H1 (cell line): ENCODE data around the gene WWP2. TPM values are rescaled to one million over a fixed set of nuclear protein-coding genes. Genes with fewer than 3 reads are reported as not detected.

ENCODE experiments used
- CTCF ChIA-PET: fragments of 300-600 bp; sonication (Branson Sonifier 250); formaldehyde crosslinking; loops from one replicate; lab custom pipeline; 2021; ENCODE audit not compliant: partially characterized antibody; lab: Charles Lee
- POLR2A ChIA-PET: fragments of 300-600 bp; sonication (Branson Sonifier 250); formaldehyde crosslinking; loops from one replicate; lab custom pipeline; 2021; ENCODE audit warnings: inconsistent platforms; ENCODE audit not compliant: partially characterized antibody; lab: Charles Lee
- DNase-seq, 2 experiments: peaks; one replicate each; pipeline versions ENCODE4 v3.0.0 to v3.0.0-alpha.2; 2010 to 2022; ENCODE audit warnings: low spot score in 2 of 2, low read depth in 1 of 2, mixed read lengths in 1 of 2
- FAIRE-seq: peaks from 2 replicates; lab custom pipeline; 2011; peaks lifted over from hg19 to GRCh38; lab: Jason Lieb, UNC
- H2AFZ ChIP-seq: 2 replicates; pipeline ENCODE4 v1.8.1; 2012; ENCODE audit warnings: low read length, inconsistent platforms
- H2AK5ac ChIP-seq: 2 replicates; pipeline ENCODE4 v1.6.1; 2013; ENCODE audit warnings: low read depth, low read length
- H2BK120ac ChIP-seq: replicated peaks from 2 replicates; pipeline ENCODE3; 2013; ENCODE audit warnings: low read depth, low read length, inconsistent platforms
- H2BK12ac ChIP-seq: 2 replicates; pipeline ENCODE4 v1.6.1; 2013; ENCODE audit warnings: low read depth, low read length
- H2BK15ac ChIP-seq: 2 replicates; pipeline ENCODE4 v1.6.1; 2013; ENCODE audit warnings: low read length
- H2BK20ac ChIP-seq: 2 replicates; pipeline ENCODE4 v1.6.1; 2013; ENCODE audit warnings: low read length
- H2BK5ac ChIP-seq: 2 replicates; pipeline ENCODE4 v1.6.1; 2013; ENCODE audit warnings: low read depth, low read length
- H3K14ac ChIP-seq: 2 replicates; pipeline ENCODE4 v1.6.1; 2013; ENCODE audit warnings: inconsistent platforms; ENCODE audit not compliant: insufficient read length
- H3K18ac ChIP-seq: 2 replicates; pipeline ENCODE4 v1.6.1; 2013; ENCODE audit warnings: low read length; ENCODE audit errors: extremely low read depth
- H3K23ac ChIP-seq: 2 replicates; pipeline ENCODE4 v1.6.1; 2013; ENCODE audit warnings: inconsistent platforms; ENCODE audit not compliant: insufficient read length
- H3K23me2 ChIP-seq: 2 replicates; pipeline ENCODE4 v1.6.1; 2013; ENCODE audit warnings: low read depth, low read length
- H3K27ac ChIP-seq: 2 replicates; pipeline ENCODE4 v1.6.1; 2011; ENCODE audit warnings: low read depth, low read length, inconsistent platforms
- H3K27me3 ChIP-seq, 4 experiments: replicated peaks in 1 of 4; 1 replicate in 1 of 4; 2 replicates in 3 of 4; pipeline versions ENCODE4 v1.6.1 to v1.8.1; 2011 to 2013; ENCODE audit warnings: low read length in 3 of 4, mild to moderate bottlenecking in 3 of 4, inconsistent platforms in 2 of 4, mixed read lengths in 2 of 4, moderate library complexity in 1 of 4; ENCODE audit not compliant: control insufficient read depth in 3 of 4, insufficient read depth in 3 of 4; ENCODE audit errors: extremely low read depth in 1 of 4
- H3K36me3 ChIP-seq, 4 experiments: 2 replicates each; pipeline versions ENCODE4 v1.6.1 to v1.8.1; 2011 to 2013; ENCODE audit warnings: mild to moderate bottlenecking in 4 of 4, low read length in 3 of 4, moderate library complexity in 2 of 4, control low read depth in 1 of 4, inconsistent platforms in 1 of 4; ENCODE audit not compliant: insufficient read depth in 4 of 4, control insufficient read depth in 2 of 4
- H3K4ac ChIP-seq: replicated peaks from 2 replicates; pipeline ENCODE3; 2013; ENCODE audit warnings: low read length, low read depth, mixed read lengths, inconsistent platforms; ENCODE audit not compliant: insufficient read length
- H3K4me1 ChIP-seq, 4 experiments: replicated peaks in 1 of 4; 1 replicate in 1 of 4; 2 replicates in 3 of 4; pipeline versions ENCODE4 v1.6.1 to v1.8.1; 2011 to 2013; ENCODE audit warnings: low read length in 3 of 4, inconsistent platforms in 2 of 4, mixed read lengths in 1 of 4; ENCODE audit not compliant: insufficient read depth in 4 of 4, control insufficient read depth in 3 of 4
- H3K4me2 ChIP-seq, 2 experiments: 2 replicates each; pipeline versions ENCODE4 v1.6.1 to v1.8.1; 2011 to 2013; ENCODE audit warnings: low read depth in 2 of 2, low read length in 2 of 2, control low read depth in 1 of 2, inconsistent platforms in 1 of 2, mild to moderate bottlenecking in 1 of 2; ENCODE audit not compliant: insufficient read depth in 1 of 2
- H3K4me3 ChIP-seq, 4 experiments: fragments of 200-600, 300-600 bp in 1 of 4; sonication (generic), shearing (Covaris generic), sonication (Bioruptor Twin) in 1 of 4; 2 replicates each; pipeline versions ENCODE4 v1.5.1 to v1.8.1; 2011 to 2016; ENCODE audit warnings: low read length in 4 of 4, low read depth in 3 of 4, control low read depth in 2 of 4, inconsistent platforms in 2 of 4, mild to moderate bottlenecking in 2 of 4, mixed read lengths in 1 of 4, moderate library complexity in 1 of 4; ENCODE audit not compliant: insufficient read depth in 2 of 4; ENCODE audit errors: extremely low read depth in 1 of 4
- H3K56ac ChIP-seq: replicated peaks from 2 replicates; pipeline ENCODE3; 2013; ENCODE audit warnings: low read depth, mild to moderate bottlenecking, mixed read lengths, low read length, inconsistent platforms; ENCODE audit not compliant: insufficient read length
- H3K79me1 ChIP-seq: 2 replicates; pipeline ENCODE4 v1.6.1; 2013; ENCODE audit warnings: low read depth, low read length, control low read depth
- H3K79me2 ChIP-seq, 2 experiments: 2 replicates each; pipeline versions ENCODE4 v1.6.1 to v1.8.1; 2012 to 2013; ENCODE audit warnings: low read length in 2 of 2, mild to moderate bottlenecking in 2 of 2, inconsistent platforms in 1 of 2; ENCODE audit not compliant: insufficient read depth in 2 of 2, control insufficient read depth in 1 of 2
- H3K9ac ChIP-seq, 4 experiments: replicated peaks in 1 of 4; 1 replicate in 1 of 4; 2 replicates in 3 of 4; pipeline versions ENCODE4 v1.6.1 to v1.8.1; 2011 to 2013; ENCODE audit warnings: low read depth in 3 of 4, low read length in 3 of 4, control low read depth in 2 of 4, mild to moderate bottlenecking in 2 of 4, moderate library complexity in 2 of 4, inconsistent platforms in 1 of 4; ENCODE audit errors: extremely low read depth in 1 of 4
- H3K9me3 ChIP-seq, 2 experiments: 2 replicates each; pipeline versions ENCODE4 v1.6.1 to v1.8.1; 2012 to 2013; ENCODE audit warnings: mild to moderate bottlenecking in 2 of 2, moderate library complexity in 2 of 2, control low read depth in 1 of 2, inconsistent platforms in 1 of 2, low read depth in 1 of 2, low read length in 1 of 2, mixed read lengths in 1 of 2; ENCODE audit not compliant: insufficient read depth in 2 of 2
- H4K20me1 ChIP-seq, 2 experiments: replicated peaks in 1 of 2; 2 replicates each; pipeline versions ENCODE3 to v1.8.1; 2011 to 2013; ENCODE audit warnings: inconsistent platforms in 2 of 2, low read length in 2 of 2, mild to moderate bottlenecking in 1 of 2; ENCODE audit not compliant: insufficient read depth in 2 of 2, control insufficient read depth in 1 of 2
- H4K5ac ChIP-seq: 2 replicates; pipeline ENCODE4 v1.6.1; 2013; ENCODE audit warnings: low read length, low read depth, mixed read lengths, inconsistent platforms; ENCODE audit not compliant: insufficient read length
- H4K8ac ChIP-seq: 2 replicates; pipeline ENCODE4 v1.8.0; 2013; ENCODE audit warnings: mild to moderate bottlenecking, moderate library complexity, low read length, inconsistent platforms; ENCODE audit not compliant: insufficient read depth; ENCODE audit errors: extremely low read depth
- H4K91ac ChIP-seq: replicated peaks from 2 replicates; pipeline ENCODE3; 2013; ENCODE audit warnings: low read length, mixed read lengths, inconsistent platforms; ENCODE audit not compliant: insufficient read length
- BRCA1 ChIP-seq: IDR thresholded peaks from 2 replicates; pipeline ENCODE4 v1.6.1; 2012; ENCODE audit warnings: low read depth, low read length, improper control_type of control experiment
- CBX8 ChIP-seq: fragments of 300-800, 300-1000 bp; sonication (generic); IDR thresholded peaks from 2 replicates; pipeline ENCODE4 v1.7.1; 2016; ENCODE audit warnings: low read depth, low read length, borderline replicate concordance
- CHD2 ChIP-seq: IDR thresholded peaks from 2 replicates; pipeline ENCODE4 v1.6.1; 2012; ENCODE audit warnings: low read length, improper control_type of control experiment
- EGR1 ChIP-seq: IDR thresholded peaks from 2 replicates; pipeline ENCODE4 v1.6.1; 2011; ENCODE audit warnings: low read depth, low read length, borderline replicate concordance
- EP300 ChIP-seq, 2 experiments: IDR thresholded peaks; 1 replicate in 1 of 2; 2 replicates in 1 of 2; pipeline ENCODE4 v1.6.1; 2011 to 2012; ENCODE audit warnings: low read depth in 2 of 2, low read length in 2 of 2, mild to moderate bottlenecking in 2 of 2, borderline replicate concordance in 1 of 2, inconsistent platforms in 1 of 2, moderate library complexity in 1 of 2
- GTF2F1 ChIP-seq: IDR thresholded peaks from 2 replicates; pipeline ENCODE4 v1.6.1; 2012; ENCODE audit warnings: low read depth, low read length, improper control_type of control experiment, borderline replicate concordance
- JUN ChIP-seq: IDR thresholded peaks from 2 replicates; pipeline ENCODE4 v1.6.1; 2011; ENCODE audit warnings: low read depth, mild to moderate bottlenecking, improper control_type of control experiment, low read length
- KDM5A ChIP-seq: fragments of 200-600 bp; IDR thresholded peaks from 2 replicates; pipeline ENCODE4 v1.7.1; 2012; ENCODE audit warnings: mild to moderate bottlenecking, low read length, inconsistent platforms, mixed read lengths
- POLR2AphosphoS5 ChIP-seq: IDR thresholded peaks from 2 replicates; pipeline ENCODE4 v1.6.1; 2011; ENCODE audit warnings: low read depth, low read length
- RXRA ChIP-seq: IDR thresholded peaks from 2 replicates; pipeline ENCODE4 v1.6.1; 2011; ENCODE audit warnings: low read depth, mild to moderate bottlenecking, low read length, moderate library complexity; ENCODE audit not compliant: insufficient read depth
- SAP30 ChIP-seq: fragments of 300-600 bp; sonication (generic); IDR thresholded peaks from 2 replicates; pipeline ENCODE4 v1.7.1; 2012; ENCODE audit warnings: low read length, moderate library complexity, mild to moderate bottlenecking, inconsistent platforms; ENCODE audit not compliant: insufficient read depth, insufficient replicate concordance
- SIN3A ChIP-seq, 2 experiments: IDR thresholded peaks in 1 of 2; conservative IDR thresholded peaks in 1 of 2; 2 replicates each; pipeline ENCODE4 v1.6.1; 2011 to 2012; ENCODE audit warnings: low read length in 2 of 2, improper control_type of control experiment in 1 of 2, low read depth in 1 of 2, mild to moderate bottlenecking in 1 of 2
- SP1 ChIP-seq: IDR thresholded peaks from 2 replicates; pipeline ENCODE4 v1.6.1; 2011; ENCODE audit warnings: low read depth, low read length
- TBP ChIP-seq: IDR thresholded peaks from 2 replicates; pipeline ENCODE4 v1.6.1; 2011; ENCODE audit warnings: low read depth, low read length, improper control_type of control experiment
- WGBS, 2 experiments: shearing (Covaris generic) in 1 of 2; methylation state at CpG; one replicate each; pipeline versions ENCODE4 v1.1.6 to v1.1.7; 2013 to 2015; ENCODE audit warnings: low lambda C conversion rate in 2 of 2, mixed read lengths in 2 of 2, inconsistent platforms in 1 of 2, low coverage in 1 of 2, missing lambda C conversion rate in 1 of 2; ENCODE audit not compliant: insufficient replicate concordance in 2 of 2, insufficient coverage in 1 of 2, insufficient read length in 1 of 2; ENCODE audit errors: extremely low coverage in 1 of 2, missing lambda C conversion rate in 1 of 2; 5-methylcytosine and 5-hydroxymethylcytosine counted together
- polyA plus RNA-seq, 7 experiments: library from polyadenylated mRNA; depleted of rRNA in 3 of 7; stranded (reverse) in 5 of 7; unstranded in 2 of 7; fragments of >200 nt in 5 of 7; fragments of 200-250 nt in 2 of 7; gene quantifications; 1 replicate in 5 of 7; 2 replicates in 1 of 7; 4 replicates in 1 of 7; pipeline versions ENCODE4 v1.2.1 to v1.2.3, GENCODE V29; 2011 to 2013; ENCODE audit warnings: missing spikeins in 2 of 7, mixed read lengths in 2 of 7
- total RNA-seq: library from RNA; stranded (reverse); fragmentation: NEBNext Ultra II Directional; extraction: Animal tissue kit (Norgen Biotek cat#: 25700); gene quantifications from 2 replicates; pipeline ENCODE4 v1.2.1, GENCODE V29; 2021
- TF ChIP-seq, protein P1 (sequence below): IDR thresholded peaks from 2 replicates; pipeline ENCODE4 v1.6.1; 2012; ENCODE audit warnings: inconsistent platforms

WWP2 gene
- total and polyA plus RNA-seq, 2 of the 8 experiments (the other 6 are each of a cell fraction or from before 2014, with no cell fraction given) = 14.1 to 42.2 TPM

DNA sequence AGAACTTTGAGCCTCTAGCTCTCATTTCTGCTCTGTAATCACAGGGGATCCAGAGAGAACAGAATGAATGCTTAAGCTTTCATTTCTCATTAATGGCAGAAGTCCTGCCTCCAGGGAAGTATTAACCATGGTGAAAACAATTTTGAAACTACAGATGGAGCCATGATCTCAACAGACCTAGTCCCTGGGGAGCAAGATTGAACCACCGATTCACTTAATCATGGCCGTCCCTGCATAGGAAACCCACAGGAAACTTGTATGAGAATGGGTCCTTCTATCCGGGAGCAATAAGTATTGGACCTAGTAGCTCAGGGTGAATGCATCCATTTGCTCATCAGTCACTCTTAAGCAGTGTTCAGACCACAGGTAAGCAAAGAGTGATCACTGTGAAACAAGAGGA lies 148.8 kb downstream of the WWP2 start:
- CTCF ChIA-PET = interaction anchor here (0.9 to 11.4 kb wide), 2 partner anchors 10 to 17 kb away, joined by 3 to 74 read pairs; no protein-coding TSS in a partner anchor
- POLR2A ChIA-PET = no interaction called here
- H3K23ac ChIP-seq = no peak overlapping the region
- TF ChIP-seq BRCA1 (no peak), EP300 (IDR thresholded peaks at IDR 0.05; ENCODE audit: borderline replicate concordance in 1 of 2, low read depth in 2 of 2, low read length in 2 of 2) (no peak), EGR1 (no peak), POLR2AphosphoS5 (no peak), GTF2F1 (no peak), SP1 (no peak), JUN (no peak), RXRA (no peak), SIN3A (conservative IDR thresholded peaks at IDR 0.05 in 1 of 2, IDR thresholded peaks at IDR 0.05 in 1 of 2; ENCODE audit: low read depth in 1 of 2, low read length in 2 of 2) (no peak), SAP30 (no peak), TBP (no peak), KDM5A (no peak), CHD2 (no peak), CBX8 (no peak)
- TF ChIP-seq, protein P1, sequence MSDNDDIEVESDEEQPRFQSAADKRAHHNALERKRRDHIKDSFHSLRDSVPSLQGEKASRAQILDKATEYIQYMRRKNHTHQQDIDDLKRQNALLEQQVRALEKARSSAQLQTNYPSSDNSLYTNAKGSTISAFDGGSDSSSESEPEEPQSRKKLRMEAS = no peak

More for the DNA sequence above, 148.8 kb downstream of the WWP2 start:
- no peaks in the 10 kb centered on the region for H4K20me1 ChIP-seq
- no peak overlapping the region for H3K27ac ChIP-seq
- H3K4me2 ChIP-seq = no peak overlapping the region
- H3K4me1 ChIP-seq = no peaks in the 10 kb centered on the region
- WGBS, 2 experiments = 97% methylated on average over 3 of the region's 3 CpGs; no CpG with 5 or more reads in 1 of the 2 experiments
- DNase-seq (no peak), FAIRE-seq (no peak)
- no peak overlapping the region for H2BK20ac ChIP-seq
- no peaks in the 10 kb centered on the region for H3K9me3 ChIP-seq
- no peak overlapping the region for H3K4ac ChIP-seq
- no peaks in the 10 kb centered on the region for H3K79me2 ChIP-seq
- no peak overlapping the region for H4K5ac ChIP-seq
- no peak overlapping the region for H3K18ac ChIP-seq
- H4K8ac ChIP-seq = no peak overlapping the region
- H2BK12ac ChIP-seq = no peak overlapping the region
- H3K23me2 ChIP-seq = no peaks in the 10 kb centered on the region
- no peak overlapping the region for H4K91ac ChIP-seq
- no peaks in the 10 kb centered on the region for H3K27me3 ChIP-seq
- peaks cover 0 to 9% (median 0%) of the 10 kb centered on the region in 4 experiments; a peak in 1 of 8 replicates for H3K36me3 ChIP-seq
- H2BK120ac ChIP-seq = no peak overlapping the region
- no peak overlapping the region for H3K14ac ChIP-seq
- no peak overlapping the region for H2AK5ac ChIP-seq
- H3K79me1 ChIP-seq = no peaks in the 10 kb centered on the region
- H2BK15ac ChIP-seq = no peak overlapping the region
- H3K4me3 ChIP-seq = no peak overlapping the region
- no peak overlapping the region for H2BK5ac ChIP-seq
- H3K56ac ChIP-seq = no peak overlapping the region
- H2AFZ ChIP-seq = no peak overlapping the region
- H3K9ac ChIP-seq = no peak overlapping the region
